HG02943 (cell line): ENCODE data around the gene MCM9.
"Not testable (repeated sequence)": the region's sequence is repeated elsewhere in the genome, so short reads cannot be mapped to it uniquely, and the experiment has no call there.

ENCODE experiments used
- ATAC-seq: cut with Tn5 transposase; IDR thresholded peaks from one replicate; pipeline ENCODE4 v1.9.1; 2021; ENCODE audit warnings: mild to moderate bottlenecking, low read depth, moderate library complexity; ENCODE audit not compliant: unreplicated experiment

MCM9 gene

GRCh38 chr6:118869350-118869749 is 65.6 kb downstream of the MCM9 start:
- ATAC-seq, result no peak

DNA sequence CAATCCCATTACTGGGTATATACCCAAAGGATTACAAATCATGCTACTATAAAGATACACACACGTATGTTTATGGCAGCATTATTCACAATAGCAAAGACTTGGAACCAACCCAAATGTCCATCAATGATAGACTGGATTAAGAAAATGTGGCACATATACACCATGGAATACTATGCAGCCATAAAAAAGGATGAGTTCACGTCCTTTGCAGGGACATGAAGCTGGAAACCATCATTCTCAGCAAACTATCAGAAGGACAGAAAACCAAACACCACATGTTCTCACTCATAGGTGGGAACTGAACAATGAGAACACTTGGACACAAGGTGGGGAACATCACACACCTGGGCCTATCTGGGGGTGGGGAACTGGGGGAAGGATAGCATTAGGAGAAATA is 66.1 kb downstream of the MCM9 start:
- ATAC-seq, result not testable (repeated sequence)

DNA sequence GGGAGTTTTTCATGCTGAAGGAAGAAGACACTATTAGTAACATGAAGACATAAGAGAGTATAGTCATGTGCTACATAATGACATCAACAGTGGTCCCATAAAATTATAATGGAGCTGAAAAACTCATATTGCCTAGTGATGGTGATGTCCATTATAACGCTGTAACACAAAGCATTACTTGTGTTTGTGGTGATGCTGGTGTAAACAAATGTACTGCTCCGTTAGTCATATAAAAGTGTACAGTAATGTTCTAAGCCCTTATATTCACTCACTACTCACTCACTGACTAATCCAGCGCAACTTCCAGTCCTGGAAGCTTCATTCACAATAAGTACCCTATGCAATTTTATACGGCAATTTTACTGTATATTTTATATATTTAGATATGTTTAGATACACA is 67.8 kb downstream of the MCM9 start:
- ATAC-seq, result no peak

DNA sequence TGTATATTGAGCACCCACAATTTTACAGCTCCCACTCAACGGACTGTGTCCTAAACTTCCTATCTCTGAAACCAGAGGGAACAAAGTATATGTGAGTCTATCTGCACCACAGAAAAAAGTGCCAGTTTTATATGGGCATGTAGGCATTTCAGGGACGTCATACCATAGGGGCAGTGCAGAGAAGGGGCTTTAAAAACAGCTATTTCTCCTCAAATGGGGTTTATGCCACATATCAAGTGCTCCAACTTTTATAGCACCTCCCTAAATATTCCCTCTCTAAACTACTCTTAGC is 69.9 kb downstream of the MCM9 start:
- no peak for ATAC-seq

- ATAC-seq, result no peak
Measured at GRCh38 chr6:118864341-118865099, 70.4 kb downstream of the MCM9 start.

- ATAC-seq, result no peak
Measured at GRCh38 chr6:118862443-118862842, 72.5 kb downstream of the MCM9 start.

GRCh38 chr6:118860880-118861279 is 74.1 kb downstream of the MCM9 start:
- no peak for ATAC-seq

- no peak for ATAC-seq
Measured at GRCh38 chr6:118860363-118860762, 74.6 kb downstream of the MCM9 start.

GRCh38 chr6:118859517-118860064 is 75.4 kb downstream of the MCM9 start:
- no peak for ATAC-seq

DNA sequence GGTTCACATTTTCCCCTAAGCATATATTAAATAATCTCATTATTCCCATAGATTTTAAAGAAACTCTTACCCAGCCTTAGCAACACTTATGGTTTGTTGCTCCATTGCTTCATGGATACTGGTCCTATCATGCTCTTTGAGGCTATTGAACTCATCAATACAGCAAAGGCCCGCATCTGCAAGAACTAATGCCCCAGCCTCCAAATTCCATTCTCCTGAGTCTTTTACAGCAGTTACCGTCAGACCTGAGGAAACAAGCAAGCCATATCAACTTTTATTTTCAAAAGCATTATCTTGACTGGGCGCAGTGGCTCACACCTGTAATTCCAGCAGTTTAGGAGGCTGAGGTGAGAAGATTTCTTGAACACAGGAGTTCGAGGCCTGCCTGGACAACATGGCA is 78.7 kb downstream of the MCM9 start:
- no peak for ATAC-seq

- no peak for ATAC-seq
Measured at GRCh38 chr6:118853408-118853807, 81.6 kb downstream of the MCM9 start.

DNA sequence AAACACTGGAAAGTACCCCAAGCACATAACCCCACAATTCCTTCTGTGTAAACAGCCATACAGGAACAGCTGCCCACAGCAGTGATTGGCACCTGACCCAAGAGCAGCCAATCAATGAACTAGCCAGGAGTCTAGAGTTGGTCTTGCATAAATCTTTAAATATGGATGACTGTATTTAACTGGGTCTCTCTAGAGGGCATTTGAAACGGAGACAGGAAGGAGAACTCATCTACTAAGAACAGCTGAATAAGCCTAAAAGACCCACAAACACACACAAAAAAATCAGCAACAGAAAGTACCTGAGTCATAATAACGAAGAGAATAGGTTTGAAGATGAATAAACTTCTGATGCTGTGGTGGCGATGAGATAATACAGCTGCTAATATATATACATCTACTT is 90.0 kb downstream of the MCM9 start:
- ATAC-seq, result peak; percentile 52

- peak; percentile 81 for ATAC-seq
Measured at GRCh38 chr6:118843685-118844390, 91.1 kb downstream of the MCM9 start.

GRCh38 chr6:118830691-118831090 is 104.3 kb downstream of the MCM9 start:
- no peak for ATAC-seq

DNA sequence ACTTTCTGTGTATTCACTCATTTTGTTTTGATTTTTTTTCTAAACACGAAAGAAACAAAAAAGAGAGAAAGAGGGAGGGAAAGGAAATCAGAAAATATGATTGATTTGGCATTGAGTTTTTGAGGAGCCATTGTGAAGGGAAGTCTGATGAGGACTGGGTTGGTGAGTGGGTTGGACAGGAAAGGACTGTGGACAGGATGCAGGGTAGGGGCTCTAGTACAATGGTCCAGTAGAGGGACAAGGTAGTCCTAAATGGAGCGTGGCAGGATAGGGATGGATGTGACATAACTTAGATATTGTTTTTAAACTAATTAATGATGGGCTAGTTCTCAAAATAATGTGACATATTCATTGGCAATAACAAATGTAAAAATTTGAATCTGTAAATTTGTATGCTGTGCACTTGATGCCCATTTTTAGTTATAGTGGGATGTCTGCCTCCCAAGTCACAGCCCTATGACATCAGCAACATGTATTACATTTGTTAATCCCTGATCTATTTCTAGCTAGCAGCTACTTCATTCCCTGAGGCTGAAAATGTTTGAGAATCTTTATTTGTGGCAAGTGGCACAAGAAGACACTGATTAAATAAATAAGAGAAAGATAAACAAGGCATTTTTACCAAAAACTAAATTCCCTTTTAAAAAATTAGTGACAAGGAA is 105.0 kb downstream of the MCM9 start:
- ATAC-seq, result no peak

DNA sequence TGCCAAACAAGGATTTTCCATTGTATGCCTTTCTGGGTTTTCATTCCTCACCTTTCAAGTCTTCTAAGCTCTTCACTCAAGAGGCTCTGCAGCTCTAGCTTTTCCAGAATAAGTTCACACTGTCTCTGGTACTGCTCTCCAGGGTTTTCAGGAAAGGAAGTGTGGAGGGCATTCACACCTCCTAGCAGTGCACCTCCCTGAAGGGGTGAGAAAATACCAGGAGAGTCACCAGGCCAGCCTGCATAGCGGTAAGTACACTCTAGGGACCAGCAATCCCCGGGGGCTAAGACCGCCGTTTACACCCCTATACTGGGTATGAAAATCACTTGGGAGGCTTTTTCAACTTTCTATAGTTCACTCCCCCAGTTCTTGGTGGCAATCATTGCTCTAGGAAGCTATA is 108.9 kb downstream of the MCM9 start:
- ATAC-seq, result no peak

GRCh38 chr6:118825661-118826060 is 109.3 kb downstream of the MCM9 start:
- no peak for ATAC-seq

DNA sequence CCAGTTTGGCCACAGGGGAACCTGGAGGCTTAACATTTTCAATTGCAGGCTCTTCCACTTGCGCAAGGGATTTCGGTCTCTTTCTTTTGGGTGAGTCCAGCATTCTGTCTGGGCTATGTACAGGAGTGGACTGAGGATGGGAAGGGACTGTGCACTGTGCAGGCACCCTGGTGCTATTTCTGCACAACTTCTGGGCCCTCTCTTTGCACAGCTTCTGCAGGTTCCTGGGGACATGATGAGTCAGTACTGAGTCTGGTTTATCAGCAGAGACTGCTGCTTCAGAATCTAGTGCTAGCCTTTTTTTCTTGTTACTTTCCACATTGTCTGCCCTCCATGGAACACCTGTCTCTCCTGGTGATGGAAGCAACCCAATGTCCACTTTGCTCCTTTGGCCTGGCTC is 119.5 kb downstream of the MCM9 start:
- no peak for ATAC-seq

DNA sequence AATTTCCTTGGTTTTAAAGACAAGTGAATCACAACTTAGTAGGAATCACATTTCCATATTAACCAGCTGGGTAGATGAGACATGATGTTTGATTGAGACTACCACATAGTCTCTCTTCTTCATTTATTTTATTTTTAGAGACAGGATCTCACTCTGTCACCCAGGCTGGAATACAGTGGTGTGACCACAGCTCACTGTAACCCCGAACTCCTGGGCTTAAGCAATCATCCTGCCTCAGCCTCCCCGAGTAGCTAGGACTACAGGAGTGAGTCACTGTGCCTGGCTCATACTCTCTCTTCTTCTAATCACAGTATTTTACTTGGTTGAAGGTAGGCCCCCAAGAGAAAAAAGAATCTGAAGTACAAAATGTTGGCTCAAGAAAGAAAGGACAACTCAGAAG is 121.2 kb downstream of the MCM9 start:
- ATAC-seq, result no peak

DNA sequence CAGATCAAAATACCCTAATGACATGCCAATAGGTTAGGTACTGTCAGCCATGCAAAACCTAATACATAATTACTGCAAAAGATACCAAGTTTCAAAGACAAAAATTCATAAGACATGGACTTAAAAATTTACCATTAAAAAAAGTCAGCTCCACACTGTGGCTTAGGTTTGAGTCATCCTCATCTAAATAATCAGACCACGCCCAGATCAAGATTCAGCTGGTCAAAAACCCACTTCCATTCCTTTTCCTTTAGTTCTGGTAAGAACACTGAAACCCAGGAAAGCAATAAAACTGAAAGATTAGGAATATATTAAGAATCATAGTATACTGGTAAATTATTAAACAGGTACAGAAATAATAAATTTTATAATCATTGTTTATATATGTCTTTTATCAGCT is 122.0 kb downstream of the MCM9 start:
- no peak for ATAC-seq

GRCh38 chr6:118810420-118811027 is 124.4 kb downstream of the MCM9 start:
- ATAC-seq, result peak; percentile 76
